ENCODE data around the gene ALDH16A1.

The ALDH16A1 gene

GRCh38 chr19:49421039-49421877, 31.8 kb upstream of the ALDH16A1 start:
- Histone ChIP-seq H3F3A (ENCODE audit: low read depth) (no peaks in the 10 kb centered on the region), H3K9me2 (replicated peaks; ENCODE audit: low read depth, low read length) (no peaks in the 10 kb centered on the region), H3K27me3 (ENCODE audit: insufficient read depth, low read length, poor library complexity, severe bottlenecking) (no peaks in the 10 kb centered on the region), H3K9me3 (ENCODE audit: insufficient read depth, low read depth, low read length) (no peaks in the 10 kb centered on the region), H3K4me3 (ENCODE audit: low read length, poor library complexity, severe bottlenecking) (no peak overlapping the region), H4K20me1 (ENCODE audit: insufficient read depth, low read length, poor library complexity, severe bottlenecking) (no peaks in the 10 kb centered on the region), H3K4me1 (ENCODE audit: insufficient read depth, low read length, poor library complexity, severe bottlenecking) (peaks cover 53% of the 10 kb centered on the region), H3K4me2 (ENCODE audit: low read depth, low read length, poor library complexity, severe bottlenecking) (no peak overlapping the region), H3K9ac (ENCODE audit: low read depth, low read length, poor library complexity, severe bottlenecking) (no peak overlapping the region), H2AFZ (ENCODE audit: low read length) (no peak overlapping the region), H3K36me3 (ENCODE audit: insufficient read depth, low read length) (no peaks in the 10 kb centered on the region), H3K79me2 (ENCODE audit: insufficient read depth, low read length) (no peaks in the 10 kb centered on the region)
- no peak for TF ChIP-seq EZH2phosphoT487 (IDR thresholded peaks at IDR 0.05; ENCODE audit: borderline replicate concordance)
- TF ChIP-seq CTCF (conservative IDR thresholded peaks at IDR 0.05; ENCODE audit: low read length): no peak

- Histone ChIP-seq H4K20me1 (ENCODE audit: insufficient read depth, low read length, poor library complexity, severe bottlenecking) (no peaks in the 10 kb centered on the region), H3K4me3 (ENCODE audit: low read length, poor library complexity, severe bottlenecking) (no peak overlapping the region), H3K36me3 (ENCODE audit: insufficient read depth, low read length) (no peaks in the 10 kb centered on the region), H2AFZ (ENCODE audit: low read length) (no peak overlapping the region), H3K27me3 (ENCODE audit: insufficient read depth, low read length, poor library complexity, severe bottlenecking) (no peaks in the 10 kb centered on the region), H3K4me2 (ENCODE audit: low read depth, low read length, poor library complexity, severe bottlenecking) (no peak overlapping the region), H3K9me2 (replicated peaks; ENCODE audit: low read depth, low read length) (no peaks in the 10 kb centered on the region), H3F3A (ENCODE audit: low read depth) (no peaks in the 10 kb centered on the region), H3K9ac (ENCODE audit: low read depth, low read length, poor library complexity, severe bottlenecking) (no peak overlapping the region), H3K9me3 (ENCODE audit: insufficient read depth, low read depth, low read length) (no peaks in the 10 kb centered on the region), H3K79me2 (ENCODE audit: insufficient read depth, low read length) (no peaks in the 10 kb centered on the region), H3K4me1 (ENCODE audit: insufficient read depth, low read length, poor library complexity, severe bottlenecking) (peaks cover 49% of the 10 kb centered on the region)
- TF ChIP-seq EZH2phosphoT487 (IDR thresholded peaks at IDR 0.05; ENCODE audit: borderline replicate concordance) (no peak), CTCF (conservative IDR thresholded peaks at IDR 0.05; ENCODE audit: low read length) (no peak)
Measured at GRCh38 chr19:49421878-49422202, 31.2 kb upstream of the ALDH16A1 start.

- Histone ChIP-seq H3K9ac (ENCODE audit: low read depth, low read length, poor library complexity, severe bottlenecking) (no peak overlapping the region), H3K36me3 (ENCODE audit: insufficient read depth, low read length) (no peaks in the 10 kb centered on the region), H3K4me2 (ENCODE audit: low read depth, low read length, poor library complexity, severe bottlenecking) (peak overlapping the region; percentile 68), H3K79me2 (ENCODE audit: insufficient read depth, low read length) (no peaks in the 10 kb centered on the region), H3F3A (ENCODE audit: low read depth) (no peaks in the 10 kb centered on the region), H3K4me1 (ENCODE audit: insufficient read depth, low read length, poor library complexity, severe bottlenecking) (peaks cover 42% of the 10 kb centered on the region), H3K4me3 (ENCODE audit: low read length, poor library complexity, severe bottlenecking) (no peak overlapping the region), H2AFZ (ENCODE audit: low read length) (no peak overlapping the region), H3K9me2 (replicated peaks; ENCODE audit: low read depth, low read length) (no peaks in the 10 kb centered on the region), H3K9me3 (ENCODE audit: insufficient read depth, low read depth, low read length) (no peaks in the 10 kb centered on the region), H3K27me3 (ENCODE audit: insufficient read depth, low read length, poor library complexity, severe bottlenecking) (no peaks in the 10 kb centered on the region), H4K20me1 (ENCODE audit: insufficient read depth, low read length, poor library complexity, severe bottlenecking) (no peaks in the 10 kb centered on the region)
- no peak for TF ChIP-seq EZH2phosphoT487 (IDR thresholded peaks at IDR 0.05; ENCODE audit: borderline replicate concordance)
- TF ChIP-seq CTCF (conservative IDR thresholded peaks at IDR 0.05; ENCODE audit: low read length): no peak
Measured at GRCh38 chr19:49422407-49423070, 30.5 kb upstream of the ALDH16A1 start.

All from Loucy (cell line).